Globus pallidus (tissue), 1 donor: ENCODE results near the gene LAIR1.
"Not testable (repeated sequence)": the region's sequence is repeated elsewhere in the genome, so short reads cannot be mapped to it uniquely, and the experiment has no call there.

ENCODE experiments used
- DNase-seq: peaks from one replicate; pipeline ENCODE4 v3.0.0-alpha.2; 2015; ENCODE audit warnings: low spot score

The LAIR1 gene

GRCh38 chr19:54364775-54365257 lies at the start of gene LAIR1:
LAIR1 (minus strand) TSS chr19:54364931; CDS start chr19:54364804, 127 bp downstream.
- peak; percentile 54 for DNase-seq

GRCh38 chr19:54414156-54414555 lies 49.4 kb upstream of the LAIR1 start:
- no peak for DNase-seq

GRCh38 chr19:54412877-54413276 lies 48.1 kb upstream of the LAIR1 start:
- DNase-seq = no peak

- DNase-seq = no peak
These were observed 46.3 kb upstream of the LAIR1 start for GRCh38 chr19:54411033-54411432.

GRCh38 chr19:54408456-54409026 lies 43.8 kb upstream of the LAIR1 start:
- no peak for DNase-seq

GRCh38 chr19:54407780-54408179 lies 43.0 kb upstream of the LAIR1 start:
- no peak for DNase-seq

GRCh38 chr19:54405628-54406027 lies 40.9 kb upstream of the LAIR1 start:
- DNase-seq = no peak

- DNase-seq = no peak
These were observed 38.3 kb upstream of the LAIR1 start for GRCh38 chr19:54403054-54403453.

- no peak for DNase-seq
These were observed 36.2 kb upstream of the LAIR1 start for GRCh38 chr19:54400913-54401312.

- DNase-seq = no peak
These were observed 34.5 kb upstream of the LAIR1 start for GRCh38 chr19:54399189-54399588.

- no peak for DNase-seq
These were observed 31.0 kb upstream of the LAIR1 start for GRCh38 chr19:54395685-54396084.

GRCh38 chr19:54393381-54393780 lies 28.6 kb upstream of the LAIR1 start:
- no peak for DNase-seq

- DNase-seq = no peak
These were observed 27.4 kb upstream of the LAIR1 start for GRCh38 chr19:54392105-54392504.

GRCh38 chr19:54391589-54392061 lies 26.9 kb upstream of the LAIR1 start:
- no peak for DNase-seq

- peak; percentile 49 for DNase-seq
These were observed 26.3 kb upstream of the LAIR1 start for GRCh38 chr19:54390942-54391577.

- DNase-seq = no peak
These were observed 24.8 kb upstream of the LAIR1 start for GRCh38 chr19:54389553-54389952.

GRCh38 chr19:54388802-54389139 lies 24.0 kb upstream of the LAIR1 start:
- DNase-seq = no peak

- no peak for DNase-seq
These were observed 23.5 kb upstream of the LAIR1 start for GRCh38 chr19:54387991-54388801.

- DNase-seq = no peak
These were observed 18.6 kb upstream of the LAIR1 start for GRCh38 chr19:54383330-54383729.

GRCh38 chr19:54382041-54382440 lies 17.3 kb upstream of the LAIR1 start:
- DNase-seq = not testable (repeated sequence)

GRCh38 chr19:54380897-54381296 lies 16.2 kb upstream of the LAIR1 start:
- no peak for DNase-seq

- DNase-seq = no peak
These were observed 14.5 kb upstream of the LAIR1 start for GRCh38 chr19:54379187-54379678.
